IgD-negative memory B cell (primary cell): ENCODE measurements around the gene RPL22. TPM values are rescaled to one million over a fixed set of nuclear protein-coding genes. Genes with fewer than 3 reads are reported as not detected.
"Not testable (repeated sequence)": the region's sequence is repeated elsewhere in the genome, so short reads cannot be mapped to it uniquely, and the experiment has no call there.

Source experiments
- H3K27ac Mint-ChIP-seq, 3 donors: one replicate each; pipeline ENCODE4 v1.8.0; 2020 to 2022; ENCODE audit warnings: mild to moderate bottlenecking in 3 of 3, mixed read lengths in 3 of 3, moderate library complexity in 1 of 3
- H3K27me3 Mint-ChIP-seq: one replicate; pipeline ENCODE4 v1.8.0; 2021; ENCODE audit warnings: mixed read lengths
- H3K36me3 Mint-ChIP-seq: one replicate; pipeline ENCODE4 v1.8.0; 2020; ENCODE audit warnings: mild to moderate bottlenecking, mixed read lengths
- H3K4me1 Mint-ChIP-seq, 3 donors: one replicate each; pipeline ENCODE4 v1.8.0; 2020 to 2022; ENCODE audit warnings: mixed read lengths in 3 of 3, mild to moderate bottlenecking in 1 of 3
- H3K4me3 Mint-ChIP-seq, 4 donors: one replicate each; pipeline ENCODE4 v1.8.0; 2020 to 2022; ENCODE audit warnings: mild to moderate bottlenecking in 4 of 4, mixed read lengths in 4 of 4, moderate library complexity in 3 of 4
- H3K9me3 Mint-ChIP-seq, 3 donors: one replicate each; pipeline ENCODE4 v1.8.0; 2020 to 2021; ENCODE audit warnings: mixed read lengths in 3 of 3, mild to moderate bottlenecking in 1 of 3
- polyA plus RNA-seq: library from polyadenylated mRNA; unstranded; fragments of 300-500 nt; fragmentation: Illumina TruSeq; gene quantifications from one replicate; pipeline ENCODE4 v1.2.3, GENCODE V29; 2021

RPL22 gene
- polyA plus RNA-seq, 1 donor from 2014 or later = 302 TPM

GRCh38 chr1:6239950-6240768 lies 40.8 kb upstream of the RPL22 start:
- H3K36me3 Mint-ChIP-seq = peaks cover 2% of the 10 kb centered on the region
- H3K9me3 Mint-ChIP-seq = no peaks in the 10 kb centered on the region
- peaks cover 0 to 5% (median 3%) of the 10 kb centered on the region in 3 donors for H3K4me1 Mint-ChIP-seq
- peaks cover 27% of the 10 kb centered on the region for H3K27me3 Mint-ChIP-seq
- no peak overlapping the region for H3K4me3 Mint-ChIP-seq
- H3K27ac Mint-ChIP-seq = no peak overlapping the region

GRCh38 chr1:6239213-6239752 lies 39.9 kb upstream of the RPL22 start:
- Mint-ChIP-seq H3K9me3 (no peaks in the 10 kb centered on the region), H3K27me3 (peaks cover 24% of the 10 kb centered on the region), H3K27ac (no peak overlapping the region), H3K36me3 (peaks cover 2% of the 10 kb centered on the region), H3K4me1 (peaks cover 0 to 7% (median 7%) of the 10 kb centered on the region in 3 donors), H3K4me3 (no peak overlapping the region)

GRCh38 chr1:6237093-6237492 lies 37.7 kb upstream of the RPL22 start:
- Mint-ChIP-seq H3K27me3 (peaks cover 25% of the 10 kb centered on the region), H3K27ac (peak overlapping the region in 1 of 3 donors; percentile 45), H3K9me3 (no peaks in the 10 kb centered on the region), H3K4me1 (peaks cover 4 to 10% (median 9%) of the 10 kb centered on the region in 3 donors), H3K4me3 (peak overlapping the region; percentile 16 to 89 (median 84)), H3K36me3 (peaks cover 2% of the 10 kb centered on the region)

- H3K27me3 Mint-ChIP-seq = peaks cover 16% of the 10 kb centered on the region
- H3K4me3 Mint-ChIP-seq = peak overlapping the region; percentile 86 to 92 (median 90)
- H3K9me3 Mint-ChIP-seq = no peaks in the 10 kb centered on the region
- H3K36me3 Mint-ChIP-seq = no peaks in the 10 kb centered on the region
- H3K27ac Mint-ChIP-seq = peak overlapping the region in 2 of 3 donors; percentile 45 to 63
- peaks cover 4 to 7% (median 5%) of the 10 kb centered on the region in 3 donors for H3K4me1 Mint-ChIP-seq
Observed at GRCh38 chr1:6235296-6235677, 35.9 kb upstream of the RPL22 start.

GRCh38 chr1:6234502-6235295 lies 35.3 kb upstream of the RPL22 start:
- Mint-ChIP-seq H3K27ac (peak overlapping the region in 2 of 3 donors; percentile 19 to 45), H3K4me1 (peaks cover 4 to 7% (median 5%) of the 10 kb centered on the region in 3 donors), H3K36me3 (no peaks in the 10 kb centered on the region), H3K4me3 (peak overlapping the region; percentile 86 to 92 (median 90)), H3K9me3 (no peaks in the 10 kb centered on the region), H3K27me3 (peaks cover 11% of the 10 kb centered on the region)

- Mint-ChIP-seq H3K27ac (peak overlapping the region in 1 of 3 donors; percentile 45), H3K4me1 (peaks cover 4 to 7% (median 5%) of the 10 kb centered on the region in 3 donors), H3K36me3 (no peaks in the 10 kb centered on the region), H3K27me3 (peaks cover 1% of the 10 kb centered on the region), H3K4me3 (peak overlapping the region in 2 of 4 donors; percentile 41 to 89), H3K9me3 (no peaks in the 10 kb centered on the region)
Observed at GRCh38 chr1:6233376-6233775, 34.0 kb upstream of the RPL22 start.

GRCh38 chr1:6225651-6226050 lies 26.3 kb upstream of the RPL22 start:
- Mint-ChIP-seq H3K4me1 (peaks cover 0 to 2% (median 0%) of the 10 kb centered on the region in 3 donors), H3K27me3 (no peaks in the 10 kb centered on the region), H3K36me3 (peaks cover 14% of the 10 kb centered on the region), H3K4me3 (no peak overlapping the region), H3K9me3 (peaks cover 0 to 1% (median 0%) of the 10 kb centered on the region in 3 donors), H3K27ac (no peak overlapping the region)

- H3K36me3 Mint-ChIP-seq = peaks cover 15% of the 10 kb centered on the region
- peaks cover 0 to 1% (median 0%) of the 10 kb centered on the region in 3 donors for H3K9me3 Mint-ChIP-seq
- no peak overlapping the region for H3K4me3 Mint-ChIP-seq
- H3K27me3 Mint-ChIP-seq = no peaks in the 10 kb centered on the region
- H3K27ac Mint-ChIP-seq = no peak overlapping the region
- peaks cover 0 to 2% (median 0%) of the 10 kb centered on the region in 3 donors for H3K4me1 Mint-ChIP-seq
Observed at GRCh38 chr1:6224718-6225117, 25.3 kb upstream of the RPL22 start.

- Mint-ChIP-seq H3K36me3 (peaks cover 15% of the 10 kb centered on the region), H3K9me3 (peaks cover 0 to 1% (median 0%) of the 10 kb centered on the region in 3 donors), H3K27ac (no peak overlapping the region), H3K27me3 (peaks cover 2% of the 10 kb centered on the region), H3K4me3 (no peak overlapping the region), H3K4me1 (peaks cover 0 to 2% (median 0%) of the 10 kb centered on the region in 3 donors)
Observed at GRCh38 chr1:6223617-6224016, 24.2 kb upstream of the RPL22 start.

- Mint-ChIP-seq H3K27me3 (peaks cover 2% of the 10 kb centered on the region), H3K4me3 (no peak overlapping the region), H3K36me3 (peaks cover 15% of the 10 kb centered on the region), H3K4me1 (peaks cover 0 to 2% (median 0%) of the 10 kb centered on the region in 3 donors), H3K9me3 (peaks cover 0 to 1% (median 0%) of the 10 kb centered on the region in 3 donors), H3K27ac (no peak overlapping the region)
Observed at GRCh38 chr1:6222636-6223035, 23.2 kb upstream of the RPL22 start.

- Mint-ChIP-seq H3K27me3 (peaks cover 2% of the 10 kb centered on the region), H3K27ac (no peak overlapping the region)
Observed at GRCh38 chr1:6221210-6221784, 21.9 kb upstream of the RPL22 start.

GRCh38 chr1:6220236-6220635 lies 20.8 kb upstream of the RPL22 start:
- Mint-ChIP-seq H3K27ac (no peak overlapping the region), H3K4me1 (no peaks in the 10 kb centered on the region), H3K9me3 (peaks cover 0 to 1% (median 0%) of the 10 kb centered on the region in 3 donors), H3K27me3 (peaks cover 9% of the 10 kb centered on the region), H3K4me3 (no peak overlapping the region), H3K36me3 (peaks cover 10% of the 10 kb centered on the region)

More at GRCh38 chr1:6221210-6221784, 21.9 kb upstream of the RPL22 start:
- H3K36me3 Mint-ChIP-seq = peaks cover 12% of the 10 kb centered on the region
- H3K9me3 Mint-ChIP-seq = peaks cover 0 to 1% (median 0%) of the 10 kb centered on the region in 3 donors
- no peaks in the 10 kb centered on the region for H3K4me1 Mint-ChIP-seq
- H3K4me3 Mint-ChIP-seq = no peak overlapping the region

- H3K9me3 Mint-ChIP-seq, H3K4me1 Mint-ChIP-seq, H3K4me3 Mint-ChIP-seq, H3K36me3 Mint-ChIP-seq, H3K27ac Mint-ChIP-seq: not testable (repeated sequence)
- H3K27me3 Mint-ChIP-seq = peaks cover 14% of the 10 kb centered on the region
Observed at GRCh38 chr1:6219641-6220040, 20.2 kb upstream of the RPL22 start.

GRCh38 chr1:6218375-6219164 lies 19.2 kb upstream of the RPL22 start:
- Mint-ChIP-seq H3K36me3 (peaks cover 4% of the 10 kb centered on the region), H3K4me3 (no peak overlapping the region), H3K4me1 (no peaks in the 10 kb centered on the region), H3K9me3 (peaks cover 0 to 1% (median 0%) of the 10 kb centered on the region in 3 donors), H3K27me3 (peaks cover 14% of the 10 kb centered on the region), H3K27ac (no peak overlapping the region)
